Stimulated activated CD8-positive, alpha-beta memory T cell treated with anti-CD3 and anti-CD28 coated beads, Interleukin-12 subunit alpha, Interleukin-12 subunit beta, amount 100 ng/mL, for 4 hours (primary cell): Measurements from ENCODE around the gene EFNB2.

Experiments used
- DNase-seq: peaks from one replicate; pipeline ENCODE4 v3.0.0-alpha.2; 2020; ENCODE audit warnings: low read depth

Gene EFNB2

DNA sequence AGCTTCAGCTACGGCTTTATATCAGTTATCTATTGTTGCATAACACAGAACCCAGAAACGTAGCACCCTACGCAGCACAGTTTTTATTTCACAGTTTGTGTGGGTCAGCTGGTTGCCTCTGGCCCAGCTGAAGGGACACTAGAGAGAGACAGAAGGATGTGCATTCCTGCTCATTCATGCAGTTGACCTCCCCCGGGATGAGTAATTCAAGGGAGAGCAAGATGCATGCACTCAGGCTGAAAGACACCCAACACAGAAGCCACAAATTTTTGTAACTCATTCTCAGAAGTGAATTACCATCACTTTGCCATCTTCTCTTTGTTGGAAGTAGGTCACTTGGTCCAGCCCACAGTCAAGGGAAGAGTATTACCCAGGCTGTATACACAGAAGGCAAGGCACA, 89.5 kb downstream of the EFNB2 start:
- DNase-seq: no peak

DNA sequence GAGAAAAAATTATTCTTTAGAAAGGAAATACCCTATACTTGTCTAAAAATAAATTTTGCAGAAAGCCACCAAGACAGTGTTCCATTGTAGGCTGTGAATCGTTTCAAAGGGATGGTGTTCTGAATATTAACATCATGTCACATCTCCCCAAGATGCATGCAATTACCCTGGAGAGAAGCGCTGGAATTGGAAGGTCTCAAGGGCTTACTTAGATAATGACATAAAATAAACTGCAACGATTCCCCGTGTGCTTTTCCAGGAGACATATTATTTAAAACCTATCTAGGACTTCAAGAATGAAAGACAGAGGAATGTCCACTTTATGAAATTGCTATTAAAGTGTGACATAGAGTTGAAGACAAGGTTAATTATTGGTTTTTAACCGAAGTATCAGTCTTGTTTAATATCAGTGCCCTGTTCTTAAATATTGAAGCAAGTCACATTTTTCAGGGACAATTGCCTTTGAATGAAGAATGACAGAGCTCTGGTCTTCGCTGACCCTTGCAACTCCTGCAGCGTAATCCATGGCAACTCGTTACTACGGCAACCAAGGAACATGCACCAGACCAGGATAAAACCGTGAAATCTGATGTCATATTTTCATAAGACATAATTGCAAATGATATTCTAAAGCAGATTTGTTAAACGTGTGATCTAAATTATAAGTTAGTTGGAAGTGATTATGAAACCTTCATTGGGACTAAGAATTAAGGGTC, 91.7 kb downstream of the EFNB2 start:
- DNase-seq: no peak

DNA sequence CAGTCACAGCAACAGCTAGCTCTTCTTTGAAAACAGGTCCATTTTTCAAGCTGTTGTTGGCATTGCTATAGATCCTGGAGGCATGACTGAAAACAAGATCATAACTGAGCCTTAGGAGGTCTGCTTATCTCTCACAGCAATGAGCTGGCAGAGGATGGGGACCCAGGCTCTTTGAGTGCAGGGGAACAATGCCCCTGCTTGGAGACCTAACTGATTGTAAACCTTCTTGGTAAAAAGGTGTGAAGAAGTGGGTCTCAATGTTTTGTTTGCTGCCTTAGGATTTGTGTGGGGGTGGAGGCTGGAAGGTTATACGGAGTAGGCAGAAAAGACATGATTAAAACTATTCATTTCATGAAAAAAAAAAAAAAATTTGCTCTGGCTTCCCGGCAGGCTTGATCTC, 94.6 kb downstream of the EFNB2 start:
- DNase-seq: no peak
